GM18951 (cell line): ENCODE data around the gene CNGB1.

Source experiments
- POLR2A ChIP-seq: IDR thresholded peaks from 4 replicates; pipeline ENCODE4 v1.6.1; 2011; ENCODE audit warnings: mild to moderate bottlenecking; ENCODE audit not compliant: insufficient read length, insufficient read depth; ENCODE audit errors: extremely low read depth
- in situ Hi-C: fragments of 300-500 bp; cut with MboI; formaldehyde crosslinking; loops from one replicate; pipeline ENCODE4 v1.12.0; 2022; ENCODE audit warnings: low sequenced_read_pairs, mixed read lengths, inconsistent platforms; ENCODE audit not compliant: unreplicated experiment

Gene CNGB1

DNA sequence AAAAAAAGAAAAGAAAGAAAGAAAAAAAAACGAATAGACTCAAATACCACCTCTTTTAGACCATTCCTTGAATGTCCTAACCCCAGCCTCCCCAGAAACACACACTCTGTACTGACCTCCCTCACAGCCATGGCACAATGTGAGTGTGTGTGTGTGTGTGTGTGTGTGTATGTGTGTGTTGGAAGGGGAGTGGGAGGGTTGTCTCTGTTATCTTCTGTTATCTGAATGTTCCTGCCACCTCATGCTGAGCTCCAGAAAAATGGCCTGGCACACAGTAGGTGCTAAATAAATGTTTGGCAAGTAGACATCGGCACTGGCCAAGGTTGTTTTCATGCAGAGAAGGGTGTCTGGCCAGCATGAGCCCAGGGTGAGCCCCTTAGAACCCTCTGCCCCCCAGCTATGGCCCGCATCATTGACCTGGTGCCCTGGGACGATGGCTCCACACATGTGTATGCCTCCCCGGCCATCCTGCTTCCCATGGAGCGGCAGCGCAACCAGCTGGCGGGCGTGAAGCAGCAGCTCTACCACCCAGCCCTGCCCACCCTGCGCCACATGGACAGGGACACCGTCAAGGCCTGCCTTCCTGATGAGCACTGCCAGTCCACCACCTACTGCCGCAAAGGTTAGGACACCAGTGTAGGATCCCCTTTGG is 6.6 kb upstream of the CNGB1 start:
- no peak for TF ChIP-seq POLR2A
- in situ Hi-C loops: no loop called here

DNA sequence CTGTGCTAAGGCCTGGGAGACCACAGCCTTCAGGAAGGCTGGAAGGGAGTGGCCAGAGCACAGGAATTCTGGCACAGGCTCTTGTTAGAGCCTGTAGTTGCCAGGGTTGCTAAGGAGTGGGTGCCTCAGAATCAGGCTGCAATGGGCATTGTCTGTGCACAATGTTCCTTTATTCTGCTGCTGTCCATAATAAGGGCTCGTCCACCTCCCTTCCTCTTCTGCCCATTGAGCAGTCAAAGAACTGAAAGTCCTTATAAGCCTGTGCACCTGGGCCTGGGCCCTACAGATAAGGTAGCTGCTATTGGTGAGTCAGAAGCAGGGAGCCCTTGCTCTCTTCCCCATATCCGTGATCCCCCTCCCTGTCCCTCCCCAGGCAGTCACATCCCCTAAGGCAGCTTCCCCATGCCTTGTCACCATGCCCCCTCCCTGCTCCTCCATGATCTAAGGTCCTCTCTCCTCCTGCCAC is 5.4 kb upstream of the CNGB1 start:
- in situ Hi-C loops: no loop called here
- no peak for TF ChIP-seq POLR2A

DNA sequence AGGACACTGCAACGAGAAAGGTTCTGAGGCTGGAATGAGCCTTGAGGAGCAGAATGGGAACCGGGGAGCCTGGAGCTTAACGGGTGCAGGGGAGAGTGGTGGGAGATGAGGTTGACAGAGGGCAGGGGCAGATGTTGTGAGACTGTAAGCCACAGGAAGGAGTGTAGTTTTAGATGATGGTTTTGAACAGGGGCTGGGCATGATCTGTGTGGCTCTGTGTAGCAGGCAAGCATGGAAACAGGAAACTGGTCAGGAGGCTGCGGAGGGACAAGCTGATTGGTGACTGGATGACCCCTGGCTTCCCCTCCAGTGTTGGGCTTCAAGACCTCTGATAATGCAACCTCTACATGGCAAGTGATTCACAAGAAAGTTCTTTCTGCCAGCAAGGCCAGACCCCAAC is 1.4 kb upstream of the CNGB1 start:
- TF ChIP-seq POLR2A: no peak
- in situ Hi-C loops: no loop called here

DNA sequence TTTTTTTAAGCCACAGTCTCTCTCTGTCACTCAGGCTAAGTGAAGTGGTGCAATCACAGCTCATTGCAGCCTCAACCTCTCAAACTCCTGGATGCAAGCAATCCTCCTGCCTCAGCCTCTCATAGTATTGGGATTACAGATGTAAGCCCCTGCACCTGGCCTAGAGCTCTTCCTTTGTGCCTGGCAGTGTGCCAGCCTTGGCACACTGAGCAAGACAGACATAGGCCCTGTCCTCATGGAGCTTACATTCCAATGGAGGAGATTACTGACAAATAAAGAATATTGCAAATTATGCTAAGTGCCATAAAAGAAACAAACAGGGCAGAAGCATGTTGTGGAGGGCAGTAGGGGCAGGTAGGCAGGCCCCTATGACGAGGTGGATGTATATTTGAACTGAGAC is 920 bp upstream of the CNGB1 start:
- TF ChIP-seq POLR2A: no peak
- in situ Hi-C loops: no loop called here

DNA sequence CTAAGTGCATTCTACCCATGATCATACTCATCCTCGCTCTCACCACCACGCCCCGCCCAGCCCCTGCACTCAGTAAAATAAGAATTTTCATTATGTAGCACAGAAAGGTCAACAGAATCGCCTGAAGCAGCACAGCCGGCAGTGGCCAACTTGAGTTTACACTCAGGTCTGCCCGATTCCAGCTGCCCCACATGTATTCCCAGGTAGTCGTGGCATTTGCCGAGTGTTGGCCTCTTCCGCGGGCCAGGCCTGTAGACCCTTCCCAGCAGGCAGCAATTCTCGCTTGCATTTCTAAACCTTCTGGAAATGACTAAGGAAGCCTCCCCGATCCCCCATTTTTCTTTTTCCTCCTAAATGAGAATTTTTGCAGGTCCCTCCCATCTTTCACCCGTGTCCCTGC is 609 bp downstream of the CNGB1 start:
- in situ Hi-C loops: no loop called here
- TF ChIP-seq POLR2A: no peak

DNA sequence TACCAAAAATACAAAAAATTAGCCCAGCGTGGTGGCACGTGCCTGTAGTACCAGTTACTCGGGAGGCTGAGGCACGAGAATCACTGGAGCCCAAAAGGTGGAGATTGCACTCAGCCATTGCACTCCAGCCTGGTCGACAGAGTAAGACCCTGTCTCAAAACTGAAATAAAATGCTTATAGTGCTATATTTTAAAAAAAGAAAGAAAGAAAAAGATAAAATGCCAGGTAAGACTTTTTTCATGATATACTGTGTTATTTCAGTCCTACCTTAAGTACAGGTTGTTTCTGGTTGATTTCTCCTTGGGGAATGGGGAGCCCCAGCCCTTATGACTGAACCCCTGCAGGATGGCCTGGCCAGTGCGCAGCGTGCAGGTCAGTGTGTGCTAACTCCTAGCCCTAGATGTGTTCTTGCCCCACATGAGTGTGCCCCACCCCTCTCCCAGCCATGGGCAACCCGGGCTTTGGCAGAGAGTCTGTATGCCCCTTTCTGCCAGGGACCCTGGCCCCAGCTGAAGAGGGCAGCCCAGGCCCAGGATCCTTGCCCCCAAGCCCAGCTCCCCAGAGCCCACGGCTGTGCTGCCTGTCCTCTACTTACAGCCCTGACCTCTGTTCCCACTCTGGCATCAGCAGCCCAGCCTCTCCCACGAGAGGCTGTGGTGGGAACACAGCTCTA is 1.3 kb downstream of the CNGB1 start:
- TF ChIP-seq POLR2A: no peak
- in situ Hi-C loops: no loop called here

- TF ChIP-seq POLR2A: no peak
- in situ Hi-C loops: no loop called here
Observed at GRCh38 chr16:57967916-57968315, 3.0 kb downstream of the CNGB1 start.

DNA sequence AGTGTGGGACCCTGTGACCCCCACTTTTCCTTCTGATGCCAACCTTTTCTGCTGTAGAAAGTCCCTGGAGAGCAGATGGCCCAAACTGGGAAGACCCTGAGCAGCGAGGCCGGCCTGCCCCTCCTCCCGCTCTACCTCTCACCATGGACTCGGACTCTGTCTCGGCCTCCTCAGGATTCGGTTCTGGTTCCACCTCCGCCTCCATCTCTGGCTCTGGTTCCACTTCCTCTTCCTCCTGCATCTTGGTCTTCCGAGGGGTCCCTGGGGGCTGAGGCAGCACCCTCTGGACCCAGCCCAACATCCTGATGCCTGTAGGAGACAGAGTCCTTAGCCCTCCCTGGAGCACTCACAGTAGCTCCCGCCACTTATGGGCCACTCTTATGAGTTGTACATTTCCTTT is 3.9 kb downstream of the CNGB1 start:
- no peak for TF ChIP-seq POLR2A
- in situ Hi-C loops: no loop called here

DNA sequence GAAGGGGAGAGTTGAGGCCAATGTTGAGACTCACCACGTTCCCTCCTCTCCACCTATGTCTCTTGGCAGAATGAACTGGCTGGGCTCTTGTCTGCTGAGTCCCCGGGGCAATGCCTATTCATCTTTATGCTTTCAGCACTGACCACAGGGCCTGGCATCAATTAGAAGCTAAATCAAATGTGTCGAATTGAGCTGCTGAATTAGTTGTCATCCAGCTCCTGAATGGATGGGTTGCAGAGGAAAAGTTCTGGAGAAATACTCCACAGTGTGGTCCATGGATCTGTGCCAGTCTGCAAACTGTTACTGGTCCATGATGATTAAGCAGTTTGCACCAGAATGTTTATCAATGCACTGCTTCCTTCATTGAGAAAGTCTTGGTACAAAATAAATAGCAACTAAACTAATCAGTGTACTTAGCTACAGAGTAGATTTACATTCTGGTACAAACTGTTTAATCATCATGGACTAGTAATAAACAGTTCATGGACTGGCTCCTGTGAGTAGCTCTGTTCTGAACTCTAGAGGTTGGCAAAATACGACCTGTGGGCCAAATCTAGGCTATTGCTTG is 4.6 kb downstream of the CNGB1 start:
- TF ChIP-seq POLR2A: no peak
- in situ Hi-C loops: no loop called here

GRCh38 chr16:57964157-57964700 is 6.7 kb downstream of the CNGB1 start:
- in situ Hi-C loops: no loop called here
- no peak for TF ChIP-seq POLR2A

DNA sequence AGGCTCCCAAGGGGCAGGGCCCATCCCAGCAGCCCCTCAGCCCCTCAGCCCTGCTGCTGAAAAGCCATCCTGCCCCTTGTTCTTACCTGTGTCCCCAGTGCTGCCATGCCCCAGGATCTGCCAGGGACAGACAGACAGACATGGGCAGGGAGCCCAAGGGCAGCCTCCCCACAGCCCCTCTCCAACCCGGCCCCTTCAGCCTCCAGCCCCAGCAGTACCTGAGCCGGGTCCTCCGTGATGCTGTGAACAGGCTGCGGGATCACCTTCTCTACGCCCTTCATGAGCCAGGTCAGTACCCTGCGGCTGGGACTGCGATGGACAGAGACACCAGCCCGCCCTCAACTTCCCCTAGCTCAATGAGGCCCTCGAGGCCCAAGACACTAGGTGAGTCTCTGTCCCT is 8.2 kb downstream of the CNGB1 start:
- no peak for TF ChIP-seq POLR2A
- in situ Hi-C loops: no loop called here

DNA sequence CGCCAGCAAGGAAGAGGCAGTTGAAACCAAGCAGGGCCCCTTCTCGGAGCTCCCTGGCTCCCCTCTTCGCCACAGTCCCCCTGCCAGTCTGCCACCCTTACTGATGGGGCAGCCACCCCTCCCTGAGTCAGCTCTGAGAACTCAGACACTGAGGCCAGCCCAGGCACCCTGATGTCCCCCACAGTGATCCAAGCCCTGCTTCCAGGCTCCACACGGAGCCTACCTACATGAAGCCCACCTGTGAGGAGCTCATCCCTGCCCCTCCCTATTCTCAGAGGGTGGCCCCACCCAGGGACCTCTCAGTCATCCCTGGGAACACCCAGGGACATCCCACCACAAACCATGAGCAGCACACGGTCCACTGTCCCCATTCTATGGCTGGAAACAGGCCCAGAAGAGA is 8.9 kb downstream of the CNGB1 start:
- no peak for TF ChIP-seq POLR2A
- in situ Hi-C loops: no loop called here

DNA sequence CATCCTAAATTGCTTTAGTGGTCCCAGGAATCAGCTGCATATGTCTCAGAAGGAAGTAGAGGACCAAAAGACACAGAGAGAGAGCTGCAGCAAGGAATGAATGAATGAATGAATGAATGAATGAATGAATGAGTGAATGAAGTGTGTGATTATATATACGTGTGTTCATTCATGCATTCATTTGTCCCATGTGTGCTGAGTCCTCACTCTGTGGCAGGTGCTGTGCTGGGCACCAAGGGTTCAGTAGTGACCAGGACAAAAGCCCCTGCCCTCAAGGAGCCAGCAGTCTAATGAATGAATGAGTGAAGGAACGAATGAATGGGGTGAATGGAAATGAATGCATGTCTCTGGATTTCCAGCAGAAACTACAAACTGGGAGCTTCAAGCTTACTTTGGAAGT is 9.4 kb downstream of the CNGB1 start:
- TF ChIP-seq POLR2A: no peak
- in situ Hi-C loops: no loop called here
